HEK293 (cell line): ENCODE measurements around the gene TLE1.

ENCODE experiments used
- CTCF ChIA-PET: fragments of 350-600 bp; formaldehyde crosslinking; extraction: SDS; loops from one replicate; lab custom pipeline; 2021; ENCODE audit warnings: antibody characterized with exemption; lab: Yijun Ruan, JAX
- POLR2A ChIA-PET: fragments of 300-600 bp; formaldehyde crosslinking; extraction: SDS; loops from one replicate; lab custom pipeline; 2020; ENCODE audit warnings: antibody characterized with exemption, inconsistent platforms; lab: Yijun Ruan, JAX
- H3K27ac ChIP-seq: fragments of 200-500 bp; sonication (Bioruptor generic); 2 replicates; pipeline ENCODE4 v1.5.1; 2014; ENCODE audit warnings: low read depth, low read length, control low read depth, inconsistent platforms; ENCODE audit errors: extremely low read depth
- H3K36me3 ChIP-seq, 2 experiments: fragments of 200-500 bp in 1 of 2; sonication (Bioruptor generic) in 1 of 2; 1 replicate in 1 of 2; 2 replicates in 1 of 2; pipeline ENCODE4 v1.5.1; 2014 to 2017; ENCODE audit warnings: inconsistent platforms in 2 of 2, low read length in 2 of 2; ENCODE audit not compliant: control insufficient read depth in 2 of 2, insufficient read depth in 1 of 2
- H3K4me1 ChIP-seq: fragments of 200-500 bp; sonication (Bioruptor generic); 2 replicates; pipeline ENCODE4 v1.5.1; 2014; ENCODE audit warnings: mild to moderate bottlenecking, low read length, inconsistent platforms; ENCODE audit not compliant: control insufficient read depth, insufficient read depth
- H3K4me3 ChIP-seq: 2 replicates; pipeline ENCODE4 v1.5.1; 2011; ENCODE audit warnings: low read depth, mild to moderate bottlenecking, control low read depth, low read length, moderate library complexity
- H3K9me3 ChIP-seq: fragments of 200-500 bp; sonication (Bioruptor generic); 2 replicates; pipeline ENCODE4 v1.5.1; 2014; ENCODE audit warnings: low read depth, low read length, inconsistent platforms; ENCODE audit not compliant: control insufficient read depth, insufficient read depth
- BCL11B ChIP-seq: fragments of 450-650 bp; formaldehyde crosslinking; IDR thresholded peaks from 2 replicates; pipeline ENCODE4 v1.5.1; 2016; ENCODE audit warnings: low read depth, missing biosample characterization, missing genetic modification characterization
- EGR2 ChIP-seq: fragments of 450-650 bp; formaldehyde crosslinking; IDR thresholded peaks from 2 replicates; pipeline ENCODE4 v1.5.1; 2016; ENCODE audit warnings: low read depth, missing biosample characterization, missing genetic modification characterization
- KLF17 ChIP-seq: fragments of 450-650 bp; formaldehyde crosslinking; IDR thresholded peaks from 2 replicates; pipeline ENCODE4 v1.5.1; 2016; ENCODE audit warnings: missing biosample characterization, missing genetic modification characterization
- PRDM10 ChIP-seq: fragments of 450-650 bp; formaldehyde crosslinking; IDR thresholded peaks from 2 replicates; pipeline ENCODE4 v1.5.1; 2016; ENCODE audit warnings: missing biosample characterization, missing genetic modification characterization
- TRIM28 ChIP-seq: IDR thresholded peaks from 2 replicates; pipeline ENCODE4 v1.6.1; 2011; ENCODE audit warnings: low read length, control low read depth, borderline replicate concordance
- ZFHX2 ChIP-seq: fragments of 450-650 bp; formaldehyde crosslinking; conservative IDR thresholded peaks from 2 replicates; pipeline ENCODE4 v1.5.1; 2016; ENCODE audit warnings: missing biosample characterization, missing genetic modification characterization
- ZNF140 ChIP-seq: fragments of 450-650 bp; formaldehyde crosslinking; IDR thresholded peaks from 2 replicates; pipeline ENCODE4 v1.5.1; 2016; ENCODE audit warnings: missing biosample characterization, missing genetic modification characterization
- ZNF174 ChIP-seq: fragments of 450-650 bp; formaldehyde crosslinking; IDR thresholded peaks from 2 replicates; pipeline ENCODE4 v1.5.0; 2017; ENCODE audit warnings: missing biosample characterization, mild to moderate bottlenecking, missing genetic modification characterization
- ZNF175 ChIP-seq: fragments of 450-650 bp; formaldehyde crosslinking; IDR thresholded peaks from 2 replicates; pipeline ENCODE4 v1.5.1; 2016; ENCODE audit warnings: missing biosample characterization, missing genetic modification characterization
- ZNF214 ChIP-seq: fragments of 450-650 bp; formaldehyde crosslinking; IDR thresholded peaks from 2 replicates; pipeline ENCODE4 v1.5.1; 2017; ENCODE audit warnings: missing biosample characterization, mild to moderate bottlenecking, missing genetic modification characterization, borderline replicate concordance
- ZNF37A ChIP-seq: fragments of 450-650 bp; IDR thresholded peaks from 2 replicates; pipeline ENCODE4 v1.5.1; 2018; ENCODE audit warnings: missing biosample characterization, missing genetic modification characterization
- ZNF398 ChIP-seq: fragments of 450-650 bp; formaldehyde crosslinking; IDR thresholded peaks from 2 replicates; pipeline ENCODE4 v1.5.1; 2017; ENCODE audit warnings: missing biosample characterization, missing genetic modification characterization
- ZNF416 ChIP-seq: fragments of 450-650 bp; formaldehyde crosslinking; IDR thresholded peaks from 2 replicates; pipeline ENCODE4 v1.5.1; 2016; ENCODE audit warnings: missing biosample characterization, missing genetic modification characterization
- ZNF423 ChIP-seq: fragments of 450-650 bp; formaldehyde crosslinking; IDR thresholded peaks from 2 replicates; pipeline ENCODE4 v1.5.1; 2016; ENCODE audit warnings: missing biosample characterization, missing genetic modification characterization
- ZNF571 ChIP-seq: fragments of 450-650 bp; formaldehyde crosslinking; IDR thresholded peaks from 2 replicates; pipeline ENCODE4 v1.5.0; 2017; ENCODE audit warnings: missing biosample characterization, missing genetic modification characterization
- ZNF585B ChIP-seq: fragments of 450-650 bp; formaldehyde crosslinking; IDR thresholded peaks from 2 replicates; pipeline ENCODE4 v1.5.1; 2016; ENCODE audit warnings: missing biosample characterization, missing genetic modification characterization
- ZNF677 ChIP-seq: fragments of 450-650 bp; IDR thresholded peaks from 2 replicates; pipeline ENCODE4 v1.5.0; 2018; ENCODE audit warnings: missing biosample characterization, mild to moderate bottlenecking, missing genetic modification characterization, moderate library complexity
- ZSCAN5A ChIP-seq: fragments of 450-650 bp; formaldehyde crosslinking; IDR thresholded peaks from 2 replicates; pipeline ENCODE4 v1.5.1; 2016; ENCODE audit warnings: missing biosample characterization, missing genetic modification characterization
- TF ChIP-seq, protein P1 (sequence below): fragments of 450-650 bp; formaldehyde crosslinking; IDR thresholded peaks from 2 replicates; pipeline ENCODE4 v1.5.1; 2017; ENCODE audit warnings: missing biosample characterization, mild to moderate bottlenecking, missing genetic modification characterization, moderate library complexity
- TF ChIP-seq, protein P2 (sequence below): fragments of 450-650 bp; formaldehyde crosslinking; IDR thresholded peaks from 2 replicates; pipeline ENCODE4 v1.5.1; 2016; ENCODE audit warnings: missing biosample characterization, missing genetic modification characterization, low read depth

TLE1 gene

GRCh38 chr9:81563020-81563407, 126.3 kb downstream of the TLE1 start (continued):
- no peak for TF ChIP-seq ZNF398 (tag by site-specific recombination)
- TF ChIP-seq ZNF175 (tag by site-specific recombination) = no peak
- TF ChIP-seq BCL11B = no peak
- TF ChIP-seq, protein P1, sequence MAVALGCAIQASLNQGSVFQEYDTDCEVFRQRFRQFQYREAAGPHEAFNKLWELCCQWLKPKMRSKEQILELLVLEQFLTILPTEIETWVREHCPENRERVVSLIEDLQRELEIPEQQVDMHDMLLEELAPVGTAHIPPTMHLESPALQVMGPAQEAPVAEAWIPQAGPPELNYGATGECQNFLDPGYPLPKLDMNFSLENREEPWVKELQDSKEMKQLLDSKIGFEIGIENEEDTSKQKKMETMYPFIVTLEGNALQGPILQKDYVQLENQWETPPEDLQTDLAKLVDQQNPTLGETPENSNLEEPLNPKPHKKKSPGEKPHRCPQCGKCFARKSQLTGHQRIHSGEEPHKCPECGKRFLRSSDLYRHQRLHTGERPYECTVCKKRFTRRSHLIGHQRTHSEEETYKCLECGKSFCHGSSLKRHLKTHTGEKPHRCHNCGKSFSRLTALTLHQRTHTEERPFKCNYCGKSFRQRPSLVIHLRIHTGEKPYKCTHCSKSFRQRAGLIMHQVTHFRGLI (tag by site-specific recombination) = no peak
- no peak for TF ChIP-seq ZNF174
- no peak for TF ChIP-seq EGR2 (tag by site-specific recombination)
- no peak for TF ChIP-seq ZNF140 (tag by site-specific recombination)
- no peak for TF ChIP-seq ZNF37A (tag by site-specific recombination)
- TF ChIP-seq KLF17 (tag by site-specific recombination) = no peak
- TF ChIP-seq TRIM28 = no peak
- no peak for TF ChIP-seq ZFHX2 (tag by site-specific recombination)
- TF ChIP-seq, protein P2, sequence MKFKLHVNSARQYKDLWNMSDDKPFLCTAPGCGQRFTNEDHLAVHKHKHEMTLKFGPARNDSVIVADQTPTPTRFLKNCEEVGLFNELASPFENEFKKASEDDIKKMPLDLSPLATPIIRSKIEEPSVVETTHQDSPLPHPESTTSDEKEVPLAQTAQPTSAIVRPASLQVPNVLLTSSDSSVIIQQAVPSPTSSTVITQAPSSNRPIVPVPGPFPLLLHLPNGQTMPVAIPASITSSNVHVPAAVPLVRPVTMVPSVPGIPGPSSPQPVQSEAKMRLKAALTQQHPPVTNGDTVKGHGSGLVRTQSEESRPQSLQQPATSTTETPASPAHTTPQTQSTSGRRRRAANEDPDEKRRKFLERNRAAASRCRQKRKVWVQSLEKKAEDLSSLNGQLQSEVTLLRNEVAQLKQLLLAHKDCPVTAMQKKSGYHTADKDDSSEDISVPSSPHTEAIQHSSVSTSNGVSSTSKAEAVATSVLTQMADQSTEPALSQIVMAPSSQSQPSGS (tag by site-specific recombination) = no peak
- TF ChIP-seq ZNF677 (tag by site-specific recombination) = no peak
- TF ChIP-seq ZNF416 = no peak
- no peak for TF ChIP-seq ZNF214 (tag by site-specific recombination)

- TF ChIP-seq, protein P2 (tag by site-specific recombination) = no peak
- no peak for TF ChIP-seq ZNF423 (tag by site-specific recombination)
- TF ChIP-seq PRDM10 = no peak
- TF ChIP-seq BCL11B = no peak
- no peak for TF ChIP-seq ZNF585B (tag by site-specific recombination)
- no peak for TF ChIP-seq ZNF175 (tag by site-specific recombination)
- no peak for TF ChIP-seq ZSCAN5A (tag by site-specific recombination)
- TF ChIP-seq ZNF571 (tag by site-specific recombination) = no peak
- Histone ChIP-seq H3K9me3 (no peaks in the 10 kb centered on the region), H3K36me3 (no peaks in the 10 kb centered on the region), H3K27ac (no peak overlapping the region), H3K4me1 (no peaks in the 10 kb centered on the region; the same call in 1 of the 2 replicates), H3K4me3 (no peak overlapping the region)
- ChIA-PET CTCF (interaction anchor here (0.7 kb wide), 1 partner anchor 83 kb away, joined by 3 read pairs; no protein-coding TSS in a partner anchor), POLR2A (no interaction called here)
Measured at GRCh38 chr9:81562231-81563019, 126.9 kb downstream of the TLE1 start.
